Fibroblast of lung (primary cell): ENCODE results near the gene UBL4B. TPM values are rescaled to one million over a fixed set of nuclear protein-coding genes. Genes with fewer than 3 reads are reported as not detected.
A peak's percentile ranks its signal among the peaks of the same experiment; 100 is the strongest.

ENCODE experiments used
- DNase-seq, 2 donors: peaks; one replicate each; pipeline versions ENCODE4 v3.0.0 to v3.0.0-alpha.2; 2010; ENCODE audit warnings: low read depth in 2 of 2
- H2AFZ ChIP-seq: 2 replicates; pipeline ENCODE4 v1.5.1; 2012; ENCODE audit warnings: low read length, control low read depth, inconsistent platforms
- H3K27ac ChIP-seq: 2 replicates; pipeline ENCODE4 v1.5.1; 2011; ENCODE audit warnings: low read length, control low read depth; ENCODE audit not compliant: insufficient read depth
- H3K27me3 ChIP-seq: 2 replicates; pipeline ENCODE4 v1.5.1; 2011; ENCODE audit warnings: mild to moderate bottlenecking, low read length; ENCODE audit not compliant: control insufficient read depth, insufficient read depth
- H3K36me3 ChIP-seq: 2 replicates; pipeline ENCODE4 v1.5.1; 2011; ENCODE audit warnings: low read length; ENCODE audit not compliant: control insufficient read depth, insufficient read depth
- H3K4me1 ChIP-seq: 2 replicates; pipeline ENCODE4 v1.5.1; 2011; ENCODE audit warnings: low read length; ENCODE audit not compliant: control insufficient read depth, insufficient read depth; ENCODE audit errors: extremely low read depth
- H3K4me2 ChIP-seq: 2 replicates; pipeline ENCODE4 v1.5.1; 2011; ENCODE audit warnings: low read length, control low read depth; ENCODE audit not compliant: insufficient read depth; ENCODE audit errors: extremely low read depth
- H3K4me3 ChIP-seq, 4 experiments: fragments of 200-600 bp in 1 of 4; sonication (generic) in 1 of 4; replicated peaks in 1 of 4; 2 replicates each; pipeline ENCODE4 v1.5.1; 2011 to 2016; ENCODE audit warnings: low read length in 4 of 4, low read depth in 3 of 4, mild to moderate bottlenecking in 3 of 4, control low read depth in 2 of 4, inconsistent platforms in 1 of 4, mixed read lengths in 1 of 4; ENCODE audit not compliant: insufficient read depth in 1 of 4; ENCODE audit errors: control extremely low read depth in 1 of 4
- H3K79me2 ChIP-seq: 2 replicates; pipeline ENCODE4 v1.5.1; 2012; ENCODE audit warnings: mild to moderate bottlenecking, low read length, inconsistent platforms; ENCODE audit not compliant: control insufficient read depth, insufficient read depth
- H3K9ac ChIP-seq: 2 replicates; pipeline ENCODE4 v1.5.1; 2011; ENCODE audit warnings: mild to moderate bottlenecking, low read length, control low read depth; ENCODE audit not compliant: insufficient read depth
- H3K9me3 ChIP-seq: 2 replicates; pipeline ENCODE4 v1.5.1; 2012; ENCODE audit warnings: low read depth, low read length; ENCODE audit not compliant: control insufficient read depth, insufficient read depth
- H4K20me1 ChIP-seq: 2 replicates; pipeline ENCODE4 v1.5.1; 2011; ENCODE audit warnings: low read length; ENCODE audit not compliant: control insufficient read depth, insufficient read depth; ENCODE audit errors: extremely low read depth
- CTCF ChIP-seq, 2 donors: IDR thresholded peaks in 1 of 2; conservative IDR thresholded peaks in 1 of 2; 1 replicate in 1 of 2; 2 replicates in 1 of 2; pipeline ENCODE4 v1.5.1; 2011 to 2012; ENCODE audit warnings: low read length in 2 of 2, control low read depth in 1 of 2, inconsistent platforms in 1 of 2, low read depth in 1 of 2, mild to moderate bottlenecking in 1 of 2
- EZH2 ChIP-seq: IDR thresholded peaks from 2 replicates; pipeline ENCODE4 v1.5.1; 2012; ENCODE audit warnings: low read length, control low read depth, mild to moderate bottlenecking; ENCODE audit errors: missing control alignments
- polyA plus RNA-seq, 2 donors: library from polyadenylated mRNA; depleted of rRNA in 1 of 2; stranded (reverse) in 1 of 2; unstranded in 1 of 2; fragments of >200 nt; gene quantifications; 2 replicates each; pipeline ENCODE4 v1.2.1, GENCODE V29; 2011 to 2012; ENCODE audit warnings: missing spikeins in 1 of 2
- total RNA-seq: library from RNA; depleted of rRNA; stranded (reverse); fragments of >200 nt; gene quantifications from 2 replicates; pipeline ENCODE4 v1.2.1, GENCODE V29; 2014

UBL4B gene
- total and polyA plus RNA-seq, 2 donors (not counting 1 experiment from before 2014, with no cell fraction given), result not detected

- Histone ChIP-seq H3K27me3 (peaks cover 70% of the 10 kb centered on the region), H3K4me2 (no peak overlapping the region), H3K9me3 (no peaks in the 10 kb centered on the region)
Observed at GRCh38 chr1:110069404-110070281, 42.6 kb upstream of the UBL4B start.

GRCh38 chr1:110070282-110070669 is 42.0 kb upstream of the UBL4B start:
- Histone ChIP-seq H3K27ac (no peak overlapping the region), H3K79me2 (no peaks in the 10 kb centered on the region), H2AFZ (no peak overlapping the region), H4K20me1 (no peaks in the 10 kb centered on the region), H3K4me3 (no peak overlapping the region), H3K36me3 (no peaks in the 10 kb centered on the region), H3K4me2 (no peak overlapping the region), H3K27me3 (peaks cover 70% of the 10 kb centered on the region), H3K9ac (no peak overlapping the region), H3K4me1 (no peaks in the 10 kb centered on the region), H3K9me3 (no peaks in the 10 kb centered on the region)
- DNase-seq, result no peak
- TF ChIP-seq CTCF (conservative IDR thresholded peaks at IDR 0.05 in 1 of 2, IDR thresholded peaks at IDR 0.05 in 1 of 2; ENCODE audit: low read depth in 1 of 2, low read length in 2 of 2) (no peak), EZH2 (no peak)

More at GRCh38 chr1:110069404-110070281, 42.6 kb upstream of the UBL4B start:
- H3K36me3 ChIP-seq, result no peaks in the 10 kb centered on the region
- H3K9ac ChIP-seq, result no peak overlapping the region
- no peak for TF ChIP-seq CTCF (conservative IDR thresholded peaks at IDR 0.05 in 1 of 2, IDR thresholded peaks at IDR 0.05 in 1 of 2; ENCODE audit: low read depth in 1 of 2, low read length in 2 of 2)
- TF ChIP-seq EZH2, result peak; percentile 96
- DNase-seq, result no peak
- H3K4me1 ChIP-seq, result no peaks in the 10 kb centered on the region
- H3K79me2 ChIP-seq, result no peaks in the 10 kb centered on the region
- no peaks in the 10 kb centered on the region for H4K20me1 ChIP-seq
- no peak overlapping the region for H3K27ac ChIP-seq
- H3K4me3 ChIP-seq, result no peak overlapping the region
- no peak overlapping the region for H2AFZ ChIP-seq

GRCh38 chr1:110070671-110071242 is 41.5 kb upstream of the UBL4B start, which contains the start of gene ALX3:
Gene ALX3, minus strand, starts transcription at chr1:110070672. Its CDS starts 60 bp downstream, at chr1:110070612.
- Histone ChIP-seq H3K79me2 (no peaks in the 10 kb centered on the region), H3K27me3 (peaks cover 67% of the 10 kb centered on the region), H3K9me3 (no peaks in the 10 kb centered on the region), H3K36me3 (no peaks in the 10 kb centered on the region), H3K9ac (no peak within 1 kb of the TSS), H2AFZ (no peak within 1 kb of the TSS), H3K4me3 (no peak within 1 kb of the TSS), H3K4me1 (no peaks in the 10 kb centered on the region), H3K4me2 (no peak within 1 kb of the TSS), H4K20me1 (no peaks in the 10 kb centered on the region), H3K27ac (no peak within 1 kb of the TSS)
- TF ChIP-seq CTCF (conservative IDR thresholded peaks at IDR 0.05 in 1 of 2, IDR thresholded peaks at IDR 0.05 in 1 of 2; ENCODE audit: low read depth in 1 of 2, low read length in 2 of 2) (no peak), EZH2 (peak; percentile 78)
- no peak for DNase-seq
